Measurements from ENCODE around the gene AARS1. TPM values are rescaled to one million over a fixed set of nuclear protein-coding genes. Genes with fewer than 3 reads are reported as not detected.

The AARS1 gene
- total and polyA plus RNA-seq, 10 of the 15 experiments (the other 5 are each of a cell fraction or from before 2014, with no cell fraction given), result 21.5 to 143 (median 96.9) TPM

DNA sequence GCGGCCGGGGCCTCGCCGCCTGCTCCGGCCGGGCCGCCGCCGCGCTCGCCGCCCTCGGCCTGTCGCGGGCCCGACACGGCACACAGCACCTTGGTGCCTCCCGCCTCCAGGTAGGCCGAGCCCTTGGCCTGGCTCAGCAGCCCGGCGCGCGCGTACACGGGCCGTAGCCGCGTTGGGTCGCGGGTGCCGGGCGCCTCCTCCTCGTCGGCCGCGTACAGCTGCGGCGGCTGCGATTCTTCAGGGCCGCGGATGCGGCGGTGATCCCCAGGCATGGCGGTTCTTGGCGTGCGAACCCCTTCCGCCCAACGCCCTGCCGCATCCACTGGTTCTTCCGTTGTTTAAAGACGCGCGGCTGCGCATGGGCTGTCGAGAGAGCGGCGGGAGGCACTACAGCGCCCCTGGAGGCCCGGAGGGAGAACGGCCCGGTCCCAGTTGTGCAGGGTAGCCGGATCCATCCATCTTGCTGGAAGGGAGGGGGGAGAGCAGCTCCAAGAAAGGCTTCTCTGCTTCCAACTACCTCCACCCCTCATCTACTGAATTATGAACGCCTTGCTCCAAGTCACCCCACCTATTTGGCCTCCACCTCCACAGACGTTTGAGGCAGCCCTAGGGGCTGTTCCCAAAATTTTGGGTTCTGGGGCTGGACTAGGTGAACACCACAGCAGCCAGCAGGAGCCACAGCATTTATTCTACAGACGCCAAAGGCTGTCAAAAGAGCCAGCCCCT is 37.5 kb downstream of the AARS1 start, which contains the start of gene EXOSC6 (continued):
- TF ChIP-seq NBN (IDR thresholded peaks at IDR 0.05) (0 out of 2 replicates have a peak, but pooled peaks have one; percentile 51), BMI1 (IDR thresholded peaks at IDR 0.05; ENCODE audit: borderline replicate concordance) (no peak), NRF1 (conservative IDR thresholded peaks at IDR 0.05; ENCODE audit: low read depth, low read length) (peak; percentile 73)

DNA sequence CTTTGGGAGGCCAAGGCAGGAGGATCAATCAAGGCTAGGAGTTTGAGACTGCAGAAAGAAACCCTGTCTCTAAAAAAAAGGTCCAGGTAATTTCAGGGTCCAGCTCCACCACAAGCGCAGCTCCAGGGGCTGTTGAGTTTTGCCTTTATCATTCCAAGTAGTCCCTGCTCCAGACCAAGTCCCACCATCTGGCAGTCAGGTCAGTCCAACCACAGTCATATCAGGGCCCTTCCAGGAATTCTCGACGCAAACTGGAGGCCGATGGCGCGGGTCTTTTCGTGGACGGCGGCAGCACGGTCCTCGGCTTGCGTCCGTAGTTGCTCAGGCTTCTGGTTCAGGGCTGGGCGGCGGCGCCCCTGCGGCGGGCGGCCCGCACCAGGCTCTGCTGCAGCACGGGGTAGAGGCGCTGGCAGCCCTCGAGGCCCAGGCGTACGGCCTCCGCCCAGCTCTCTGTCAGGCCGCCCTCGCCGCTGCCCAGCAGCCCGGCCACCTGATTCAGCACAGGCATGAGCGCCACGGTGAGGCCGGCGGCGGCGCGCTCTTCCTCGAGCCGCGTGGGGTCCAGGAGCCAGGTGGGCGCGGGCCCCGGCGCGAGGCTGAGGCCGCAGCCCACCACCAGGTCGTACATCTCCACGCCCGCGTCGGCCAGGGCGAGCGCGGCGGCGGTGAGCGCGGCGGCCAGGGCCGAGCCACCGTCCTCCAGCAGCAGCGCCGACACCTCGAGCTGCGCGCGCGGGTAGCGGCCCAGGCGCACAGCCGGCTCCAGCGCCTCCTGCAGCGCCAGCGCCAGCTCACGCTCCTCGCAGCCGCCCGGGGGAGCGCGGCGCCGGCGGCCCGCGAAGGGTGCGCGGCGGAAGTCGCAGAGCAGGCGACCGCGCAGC is 38.3 kb downstream of the AARS1 start:
- intact Hi-C loops (cut with micrococcal nuclease; ENCODE audit: unreplicated experiment), result loop anchor here (10.0 kb wide), 1 partner anchor 86 kb away; no protein-coding TSS in a partner anchor
- TF ChIP-seq NFXL1 (IDR thresholded peaks at IDR 0.05; ENCODE audit: borderline replicate concordance) (no peak), SUZ12 (IDR thresholded peaks at IDR 0.05; ENCODE audit: unreplicated experiment) (no peak), CREM (IDR thresholded peaks at IDR 0.05; ENCODE audit: low read depth) (no peak), GABPA (IDR thresholded peaks at IDR 0.05; ENCODE audit: low read depth) (no peak), NBN (IDR thresholded peaks at IDR 0.05) (no peak), MEF2A (IDR thresholded peaks at IDR 0.05; ENCODE audit: insufficient read depth, low read depth, low read length) (no peak), RBBP5 (conservative IDR thresholded peaks at IDR 0.05) (no peak), RFX5 (IDR thresholded peaks at IDR 0.05; ENCODE audit: low read depth, low read length) (no peak), JUNB (IDR thresholded peaks at IDR 0.05) (no peak), CEBPB (IDR thresholded peaks at IDR 0.05; ENCODE audit: borderline replicate concordance in 1 of 2, low read depth in 2 of 2, low read length in 2 of 2) (no peak), CHD1 (IDR thresholded peaks at IDR 0.05; ENCODE audit: low read depth, low read length) (0 out of 2 replicates have a peak, but pooled peaks have one; percentile 18), SP1 (IDR thresholded peaks at IDR 0.05; ENCODE audit: low read depth, low read length) (no peak), HDAC2 (IDR thresholded peaks at IDR 0.05) (no peak), KDM1A (IDR thresholded peaks at IDR 0.05; ENCODE audit: borderline replicate concordance) (no peak), SREBF2 (IDR thresholded peaks at IDR 0.05; ENCODE audit: low read length) (no peak)
- TF ChIP-seq, protein P1, sequence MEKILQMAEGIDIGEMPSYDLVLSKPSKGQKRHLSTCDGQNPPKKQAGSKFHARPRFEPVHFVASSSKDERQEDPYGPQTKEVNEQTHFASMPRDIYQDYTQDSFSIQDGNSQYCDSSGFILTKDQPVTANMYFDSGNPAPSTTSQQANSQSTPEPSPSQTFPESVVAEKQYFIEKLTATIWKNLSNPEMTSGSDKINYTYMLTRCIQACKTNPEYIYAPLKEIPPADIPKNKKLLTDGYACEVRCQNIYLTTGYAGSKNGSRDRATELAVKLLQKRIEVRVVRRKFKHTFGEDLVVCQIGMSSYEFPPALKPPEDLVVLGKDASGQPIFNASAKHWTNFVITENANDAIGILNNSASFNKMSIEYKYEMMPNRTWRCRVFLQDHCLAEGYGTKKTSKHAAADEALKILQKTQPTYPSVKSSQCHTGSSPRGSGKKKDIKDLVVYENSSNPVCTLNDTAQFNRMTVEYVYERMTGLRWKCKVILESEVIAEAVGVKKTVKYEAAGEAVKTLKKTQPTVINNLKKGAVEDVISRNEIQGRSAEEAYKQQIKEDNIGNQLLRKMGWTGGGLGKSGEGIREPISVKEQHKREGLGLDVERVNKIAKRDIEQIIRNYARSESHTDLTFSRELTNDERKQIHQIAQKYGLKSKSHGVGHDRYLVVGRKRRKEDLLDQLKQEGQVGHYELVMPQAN (conservative IDR thresholded peaks at IDR 0.05), result peak; percentile 35
- TF ChIP-seq, protein P2, sequence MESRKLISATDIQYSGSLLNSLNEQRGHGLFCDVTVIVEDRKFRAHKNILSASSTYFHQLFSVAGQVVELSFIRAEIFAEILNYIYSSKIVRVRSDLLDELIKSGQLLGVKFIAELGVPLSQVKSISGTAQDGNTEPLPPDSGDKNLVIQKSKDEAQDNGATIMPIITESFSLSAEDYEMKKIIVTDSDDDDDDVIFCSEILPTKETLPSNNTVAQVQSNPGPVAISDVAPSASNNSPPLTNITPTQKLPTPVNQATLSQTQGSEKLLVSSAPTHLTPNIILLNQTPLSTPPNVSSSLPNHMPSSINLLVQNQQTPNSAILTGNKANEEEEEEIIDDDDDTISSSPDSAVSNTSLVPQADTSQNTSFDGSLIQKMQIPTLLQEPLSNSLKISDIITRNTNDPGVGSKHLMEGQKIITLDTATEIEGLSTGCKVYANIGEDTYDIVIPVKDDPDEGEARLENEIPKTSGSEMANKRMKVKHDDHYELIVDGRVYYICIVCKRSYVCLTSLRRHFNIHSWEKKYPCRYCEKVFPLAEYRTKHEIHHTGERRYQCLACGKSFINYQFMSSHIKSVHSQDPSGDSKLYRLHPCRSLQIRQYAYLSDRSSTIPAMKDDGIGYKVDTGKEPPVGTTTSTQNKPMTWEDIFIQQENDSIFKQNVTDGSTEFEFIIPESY (IDR thresholded peaks at IDR 0.05), result no peak

More for the DNA sequence above, 38.3 kb downstream of the AARS1 start:
- peak overlapping the region; percentile 76 for H3K4me3 ChIP-seq
- no peak for DNase-seq (ENCODE audit: low read depth, low spot score)
- POLR2A ChIA-PET, result interaction anchor here (0.5 kb wide), 2 partner anchors 21 to 377 kb away, joined by 3 to 4 read pairs; no protein-coding TSS in a partner anchor
- H3K9ac ChIP-seq (ENCODE audit: control insufficient read depth, insufficient read depth, low read length), result peak overlapping the region; percentile 79
- in situ Hi-C loops (cut with MboI), result no loop called here
- H3K27me3 ChIP-seq (replicated peaks in 1 of 2; ENCODE audit: control insufficient read depth in 2 of 2, insufficient read depth in 2 of 2, low read length in 1 of 2), result no peaks in the 10 kb centered on the region
- no peak overlapping the region for H2AFZ ChIP-seq (ENCODE audit: control insufficient read depth, low read depth, low read length)
- CTCF ChIA-PET, result interaction anchor here (1.0 to 3.2 kb wide), 5 partner anchors 12 to 86 kb away, joined by 3 to 14 read pairs (median 5); partner anchors contain the start of gene DDX19B
- peak; percentile 57 for ATAC-seq
- no peaks in the 10 kb centered on the region for H4K20me1 ChIP-seq (ENCODE audit: control insufficient read depth, insufficient read depth)
- no peaks in the 10 kb centered on the region for H3K9me3 ChIP-seq (replicated peaks; ENCODE audit: control insufficient read depth, insufficient read depth, low read length)
- RAD21 ChIA-PET (ENCODE audit: unreplicated experiment), result no interaction called here
- peaks cover 27% of the 10 kb centered on the region for H3K79me2 ChIP-seq (ENCODE audit: control insufficient read depth, insufficient read depth, low read length)
- FAIRE-seq, result no peak
- SMC1A ChIA-PET (ENCODE audit: uncharacterized antibody, unreplicated experiment), result no interaction called here
- peak overlapping the region; percentile 71 for H3K27ac ChIP-seq (ENCODE audit: control insufficient read depth, insufficient read depth)
- H3K36me3 ChIP-seq (ENCODE audit: control insufficient read depth in 2 of 2, insufficient read depth in 2 of 2, low read length in 1 of 2), result peaks cover 17 to 28% of the 10 kb centered on the region in 2 experiments
- H3K4me1 ChIP-seq (ENCODE audit: control insufficient read depth, insufficient read depth, low read length), result no peaks in the 10 kb centered on the region
- peak overlapping the region; percentile 78 for H3K4me2 ChIP-seq (ENCODE audit: control insufficient read depth, insufficient read depth)
- WGBS (ENCODE audit: insufficient coverage, insufficient replicate concordance, low lambda C conversion rate, missing lambda C conversion rate), result 1% methylated on average over 64 of the region's 92 CpGs
- BruUV-seq (replicated peaks), result no TSS peak
